ENCODE data around the gene AKAP9. TPM values are rescaled to one million over a fixed set of nuclear protein-coding genes. Genes with fewer than 3 reads are reported as not detected.

AKAP9 gene
- total RNA-seq, 4 donors from 2014 or later, result 32.5 to 125 (median 63.5) TPM

DNA sequence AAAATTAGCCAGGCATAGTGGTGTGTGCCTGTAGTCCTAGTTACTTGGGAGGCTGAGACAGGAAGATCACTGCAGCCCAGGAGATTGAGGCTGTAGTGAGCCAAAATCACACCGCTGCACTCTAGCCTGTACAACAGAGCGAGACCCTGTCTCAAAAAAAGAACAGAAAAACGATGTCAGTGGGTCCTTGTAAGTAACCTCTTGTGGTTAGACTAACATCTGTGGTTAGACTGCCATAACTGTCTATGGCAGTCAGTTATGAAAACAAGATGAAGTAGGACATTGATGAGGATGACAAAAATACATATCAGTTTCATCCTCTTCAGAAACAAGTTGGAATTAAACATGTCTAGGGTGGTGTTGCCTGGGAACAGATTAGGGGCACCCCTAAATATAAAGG lies 53.3 kb downstream of the AKAP9 start:
- Histone ChIP-seq H3K9me3 (no peaks in the 10 kb centered on the region), H3K27me3 (no peaks in the 10 kb centered on the region), H3K36me3 (no peaks in the 10 kb centered on the region), H3K4me1 (no peaks in the 10 kb centered on the region), H3K27ac (no peak overlapping the region), H3K4me3 (no peak overlapping the region)
- intact Hi-C loops (cut with DNase I; ENCODE audit: low total_unique reads), result no loop called here
- no peak for DNase-seq
- TF ChIP-seq, protein P1, sequence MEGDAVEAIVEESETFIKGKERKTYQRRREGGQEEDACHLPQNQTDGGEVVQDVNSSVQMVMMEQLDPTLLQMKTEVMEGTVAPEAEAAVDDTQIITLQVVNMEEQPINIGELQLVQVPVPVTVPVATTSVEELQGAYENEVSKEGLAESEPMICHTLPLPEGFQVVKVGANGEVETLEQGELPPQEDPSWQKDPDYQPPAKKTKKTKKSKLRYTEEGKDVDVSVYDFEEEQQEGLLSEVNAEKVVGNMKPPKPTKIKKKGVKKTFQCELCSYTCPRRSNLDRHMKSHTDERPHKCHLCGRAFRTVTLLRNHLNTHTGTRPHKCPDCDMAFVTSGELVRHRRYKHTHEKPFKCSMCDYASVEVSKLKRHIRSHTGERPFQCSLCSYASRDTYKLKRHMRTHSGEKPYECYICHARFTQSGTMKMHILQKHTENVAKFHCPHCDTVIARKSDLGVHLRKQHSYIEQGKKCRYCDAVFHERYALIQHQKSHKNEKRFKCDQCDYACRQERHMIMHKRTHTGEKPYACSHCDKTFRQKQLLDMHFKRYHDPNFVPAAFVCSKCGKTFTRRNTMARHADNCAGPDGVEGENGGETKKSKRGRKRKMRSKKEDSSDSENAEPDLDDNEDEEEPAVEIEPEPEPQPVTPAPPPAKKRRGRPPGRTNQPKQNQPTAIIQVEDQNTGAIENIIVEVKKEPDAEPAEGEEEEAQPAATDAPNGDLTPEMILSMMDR (IDR thresholded peaks at IDR 0.05), result no peak
- no peak for TF ChIP-seq POLR2A (IDR thresholded peaks at IDR 0.05)

DNA sequence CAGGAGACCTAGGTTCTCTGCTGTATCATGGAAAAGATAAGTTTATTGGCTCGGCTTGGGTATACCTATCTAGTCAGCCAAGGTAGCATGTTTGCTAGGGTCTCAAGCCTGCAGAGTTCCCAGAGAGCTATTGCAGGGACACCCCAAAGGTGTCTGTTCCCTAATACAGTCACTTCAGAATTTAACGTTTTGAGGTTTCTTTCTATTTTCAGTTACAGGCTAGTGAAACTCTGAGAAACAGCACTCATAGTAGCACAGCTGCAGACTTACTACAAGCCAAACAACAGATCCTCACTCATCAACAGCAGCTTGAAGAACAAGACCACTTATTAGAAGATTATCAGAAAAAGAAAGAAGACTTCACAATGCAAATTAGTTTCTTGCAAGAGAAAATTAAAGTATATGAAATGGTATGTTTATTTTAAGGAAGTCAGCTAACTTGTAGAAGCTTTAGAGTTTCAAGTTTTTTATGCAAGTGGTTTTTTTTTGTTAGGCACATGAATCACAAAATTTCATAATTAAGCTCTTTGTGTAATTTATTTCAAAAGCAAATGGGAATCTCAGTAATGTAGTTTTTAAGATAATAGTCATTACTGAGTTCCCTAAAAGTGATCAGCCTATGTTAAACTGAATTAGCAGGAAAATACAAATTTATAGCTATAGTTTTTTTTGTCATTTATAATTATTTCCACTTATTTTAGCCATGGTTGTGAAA lies 54.9 kb downstream of the AKAP9 start:
- intact Hi-C loops (cut with DNase I; ENCODE audit: low total_unique reads), result no loop called here
- TF ChIP-seq, protein P1 (IDR thresholded peaks at IDR 0.05), result no peak
- TF ChIP-seq POLR2A (IDR thresholded peaks at IDR 0.05), result no peak
- no peak for DNase-seq
- Histone ChIP-seq H3K4me1 (no peaks in the 10 kb centered on the region), H3K4me3 (no peak overlapping the region), H3K9me3 (no peaks in the 10 kb centered on the region), H3K36me3 (no peaks in the 10 kb centered on the region), H3K27ac (no peak overlapping the region), H3K27me3 (no peaks in the 10 kb centered on the region)

DNA sequence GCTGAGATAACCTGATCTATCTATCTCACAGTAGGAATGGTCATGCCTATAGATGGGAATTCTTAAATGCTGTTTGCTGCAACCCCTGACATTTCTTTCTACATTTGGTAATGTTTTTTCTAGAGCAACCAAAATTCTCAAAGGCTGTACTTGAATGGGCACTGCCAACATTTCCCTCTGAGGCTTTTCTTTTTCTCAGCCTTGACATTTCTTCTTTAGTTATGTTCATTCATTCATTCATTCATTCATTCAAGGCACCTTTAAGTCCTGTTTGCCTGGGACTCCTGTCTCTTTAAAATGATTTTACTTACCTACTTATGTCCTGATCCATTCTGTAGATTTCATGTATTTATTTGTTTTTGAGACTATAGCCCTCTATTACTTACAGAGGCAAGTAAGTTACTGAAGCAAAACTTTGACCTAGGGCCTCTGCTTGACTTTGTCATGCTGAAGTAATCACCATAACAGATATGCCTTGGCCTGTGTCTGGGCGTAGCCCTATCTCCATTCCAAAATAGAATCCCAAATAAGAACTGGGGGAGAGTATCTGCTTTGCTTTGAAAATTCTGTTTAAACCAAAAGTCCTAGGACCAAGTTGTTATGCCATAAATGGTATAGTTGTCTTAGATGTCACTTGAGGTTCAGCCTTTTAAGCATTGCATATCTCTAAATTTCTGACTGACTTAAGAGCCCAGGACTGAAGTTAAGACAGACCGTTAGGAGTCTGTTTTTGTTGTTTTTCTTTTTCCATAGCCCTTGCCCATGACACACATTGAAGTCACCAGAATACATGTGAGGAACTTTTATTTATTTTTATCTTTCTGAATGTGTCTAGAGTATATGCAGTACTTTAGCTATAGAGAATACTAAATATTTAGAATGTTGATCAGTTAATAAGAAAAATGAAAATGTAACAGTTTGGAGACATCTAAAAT lies 59.2 kb downstream of the AKAP9 start:
- Histone ChIP-seq H3K27ac (no peak overlapping the region), H3K9me3 (no peaks in the 10 kb centered on the region), H3K4me3 (no peak overlapping the region), H3K4me1 (no peaks in the 10 kb centered on the region), H3K36me3 (peaks cover 0 to 2% of the 10 kb centered on the region in 2 donors), H3K27me3 (no peaks in the 10 kb centered on the region)
- intact Hi-C loops (cut with DNase I; ENCODE audit: low total_unique reads), result no loop called here
- no peak for TF ChIP-seq POLR2A (IDR thresholded peaks at IDR 0.05)
- TF ChIP-seq, protein P1 (IDR thresholded peaks at IDR 0.05), result no peak
- DNase-seq, result no peak

DNA sequence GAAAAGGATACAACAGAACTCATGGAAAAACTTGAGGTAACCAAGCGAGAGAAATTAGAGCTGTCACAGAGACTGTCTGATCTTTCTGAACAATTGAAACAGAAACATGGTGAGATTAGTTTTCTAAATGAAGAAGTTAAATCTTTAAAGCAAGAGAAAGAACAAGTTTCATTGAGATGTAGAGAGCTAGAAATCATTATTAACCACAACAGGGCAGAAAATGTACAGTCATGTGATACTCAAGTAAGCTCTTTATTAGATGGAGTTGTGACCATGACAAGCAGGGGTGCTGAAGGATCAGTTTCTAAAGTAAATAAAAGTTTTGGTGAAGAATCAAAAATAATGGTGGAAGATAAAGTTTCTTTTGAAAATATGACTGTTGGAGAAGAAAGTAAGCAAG lies 62.1 kb downstream of the AKAP9 start:
- no peaks in the 10 kb centered on the region for H3K27me3 ChIP-seq
- intact Hi-C loops (cut with DNase I; ENCODE audit: low total_unique reads), result no loop called here
- H3K4me3 ChIP-seq, result no peak overlapping the region
- no peak for TF ChIP-seq POLR2A (IDR thresholded peaks at IDR 0.05)
- TF ChIP-seq, protein P1 (IDR thresholded peaks at IDR 0.05), result no peak
- H3K27ac ChIP-seq, result no peak overlapping the region
- no peak for DNase-seq
- H3K36me3 ChIP-seq, result peaks cover 0 to 2% of the 10 kb centered on the region in 2 donors
- H3K9me3 ChIP-seq, result no peaks in the 10 kb centered on the region
- H3K4me1 ChIP-seq, result no peaks in the 10 kb centered on the region

- H3K9me3 ChIP-seq, result no peaks in the 10 kb centered on the region
- no peak overlapping the region for H3K4me3 ChIP-seq
- TF ChIP-seq, protein P1 (IDR thresholded peaks at IDR 0.05), result no peak
- TF ChIP-seq POLR2A (IDR thresholded peaks at IDR 0.05), result no peak
- H3K27me3 ChIP-seq, result no peaks in the 10 kb centered on the region
- H3K36me3 ChIP-seq, result peaks cover 0 to 2% of the 10 kb centered on the region in 2 donors
- intact Hi-C loops (cut with DNase I; ENCODE audit: low total_unique reads), result no loop called here
- DNase-seq, result no peak
- no peak overlapping the region for H3K27ac ChIP-seq
- H3K4me1 ChIP-seq, result no peaks in the 10 kb centered on the region
Measured at GRCh38 chr7:92006046-92006445, 65.4 kb downstream of the AKAP9 start.

Measured in uterus (tissue), 4 donors.